Measurements from ENCODE around the gene GRIK5.

The GRIK5 gene

DNA sequence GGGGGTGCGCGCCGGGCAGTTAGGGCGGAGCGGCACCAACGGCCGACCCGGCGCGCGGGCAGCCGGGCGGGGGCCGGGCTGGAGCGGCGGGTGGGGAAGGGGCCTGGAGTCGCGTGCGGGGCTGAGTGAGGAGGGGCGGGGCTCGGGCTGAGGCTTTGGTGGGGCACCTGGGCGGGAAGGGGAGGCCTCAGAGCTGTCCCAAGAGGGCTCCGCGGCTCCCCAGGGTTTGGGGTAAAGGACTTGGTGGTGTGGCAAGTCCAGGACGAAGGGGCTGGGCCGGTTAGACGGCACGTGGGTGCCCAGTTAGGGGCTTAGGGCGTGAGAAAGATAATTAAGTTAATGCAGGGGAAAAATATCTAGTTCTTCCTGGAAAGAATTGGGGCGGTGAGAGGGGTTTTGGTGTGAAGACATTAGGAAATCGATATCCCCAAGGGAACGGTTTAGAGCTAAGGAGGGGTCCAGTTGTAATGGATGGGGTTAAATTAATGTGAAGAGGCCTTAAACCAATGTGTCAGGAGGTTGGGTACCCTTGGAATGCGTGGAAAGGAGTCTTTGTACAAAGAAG, 6.5 kb upstream of the GRIK5 start:
- H3K4me3 Mint-ChIP-seq = peak overlapping the region; percentile 98
- peaks cover 31% of the 10 kb centered on the region for H3K4me1 Mint-ChIP-seq (ENCODE audit: low read depth)
- H3K36me3 Mint-ChIP-seq (ENCODE audit: low read depth) = peaks cover 58% of the 10 kb centered on the region
- H3K27ac Mint-ChIP-seq = peak overlapping the region; percentile 99
- H3K27me3 Mint-ChIP-seq = no peaks in the 10 kb centered on the region
- intact Hi-C loops (cut with micrococcal nuclease) = no loop called here
- H3K9me3 Mint-ChIP-seq = no peaks in the 10 kb centered on the region

DNA sequence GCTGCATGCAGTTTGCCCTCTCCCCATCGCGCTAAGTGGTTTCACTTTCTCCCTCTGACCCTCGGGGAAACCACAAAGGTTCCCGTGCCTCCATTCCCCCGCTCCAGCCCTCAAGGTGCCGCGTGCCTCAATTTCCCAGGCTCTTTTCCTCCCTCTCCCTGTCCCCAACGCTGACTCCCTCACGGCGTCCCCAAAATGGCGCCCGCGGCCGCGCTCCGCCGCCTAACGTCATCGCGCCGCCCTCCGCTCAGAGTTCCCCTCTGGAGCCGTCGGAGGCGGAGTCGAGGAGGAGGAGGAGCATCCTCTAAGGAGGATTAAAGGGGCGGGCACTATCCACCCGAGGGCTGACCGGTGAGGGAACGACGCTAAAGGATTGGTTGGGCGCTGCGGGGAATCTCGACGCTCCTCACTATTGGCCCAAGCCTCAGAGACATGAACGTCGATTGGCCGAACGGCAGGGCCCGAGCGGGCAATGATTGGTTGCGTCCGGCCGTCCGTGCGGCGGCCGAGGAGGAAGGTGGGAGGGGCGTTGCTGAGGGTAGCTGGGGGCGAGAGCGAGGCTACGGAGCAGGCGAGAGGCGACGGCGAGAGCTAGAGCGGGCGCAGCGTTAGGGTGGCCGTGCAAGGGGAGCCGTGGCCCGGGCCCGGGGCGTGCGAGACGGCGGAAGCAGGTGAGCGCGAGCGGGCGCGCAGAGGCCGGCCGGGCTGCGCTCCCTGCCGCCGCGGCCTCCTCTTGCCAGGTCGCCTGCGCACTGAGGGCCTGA, 5.8 kb upstream of the GRIK5 start, which contains the start of gene ZNF574:
Gene ZNF574 (plus strand): TSS at position 551 of the 764 bp plus-strand sequence. CDS start 2,441 bp downstream, outside the sequence.
- Mint-ChIP-seq H3K4me1 (ENCODE audit: low read depth) (peaks cover 32% of the 10 kb centered on the region), H3K9me3 (no peaks in the 10 kb centered on the region), H3K27ac (peak within 1 kb of the TSS; percentile 99), H3K4me3 (peak within 1 kb of the TSS; percentile 98), H3K27me3 (peaks cover 5% of the 10 kb centered on the region), H3K36me3 (ENCODE audit: low read depth) (peaks cover 52% of the 10 kb centered on the region)
- intact Hi-C loops (cut with micrococcal nuclease) = loop anchor here (1.0 kb wide), 1 partner anchor 167 kb away; the partner anchor contains the start of gene GSK3A

DNA sequence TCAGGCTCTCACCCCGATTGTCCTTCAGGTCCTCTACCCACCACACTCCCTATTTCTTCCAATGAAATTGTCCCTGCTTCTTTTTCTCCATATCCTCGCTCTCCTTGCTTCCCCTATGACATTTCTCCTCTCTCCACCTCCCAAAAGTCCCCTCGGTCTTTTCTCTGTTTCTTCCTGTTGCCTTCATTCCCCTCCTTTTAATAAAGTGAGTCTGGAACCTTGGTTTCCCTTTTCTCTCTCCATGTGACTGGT, 5.3 kb upstream of the GRIK5 start:
- H3K27me3 Mint-ChIP-seq = peaks cover 10% of the 10 kb centered on the region
- H3K9me3 Mint-ChIP-seq = no peaks in the 10 kb centered on the region
- H3K27ac Mint-ChIP-seq = peak overlapping the region; percentile 99
- H3K4me1 Mint-ChIP-seq (ENCODE audit: low read depth) = peaks cover 37% of the 10 kb centered on the region
- H3K36me3 Mint-ChIP-seq (ENCODE audit: low read depth) = peaks cover 46% of the 10 kb centered on the region
- intact Hi-C loops (cut with micrococcal nuclease) = loop anchor here (1.0 kb wide), 1 partner anchor 167 kb away; the partner anchor contains the start of gene GSK3A
- H3K4me3 Mint-ChIP-seq = peak overlapping the region; percentile 98

DNA sequence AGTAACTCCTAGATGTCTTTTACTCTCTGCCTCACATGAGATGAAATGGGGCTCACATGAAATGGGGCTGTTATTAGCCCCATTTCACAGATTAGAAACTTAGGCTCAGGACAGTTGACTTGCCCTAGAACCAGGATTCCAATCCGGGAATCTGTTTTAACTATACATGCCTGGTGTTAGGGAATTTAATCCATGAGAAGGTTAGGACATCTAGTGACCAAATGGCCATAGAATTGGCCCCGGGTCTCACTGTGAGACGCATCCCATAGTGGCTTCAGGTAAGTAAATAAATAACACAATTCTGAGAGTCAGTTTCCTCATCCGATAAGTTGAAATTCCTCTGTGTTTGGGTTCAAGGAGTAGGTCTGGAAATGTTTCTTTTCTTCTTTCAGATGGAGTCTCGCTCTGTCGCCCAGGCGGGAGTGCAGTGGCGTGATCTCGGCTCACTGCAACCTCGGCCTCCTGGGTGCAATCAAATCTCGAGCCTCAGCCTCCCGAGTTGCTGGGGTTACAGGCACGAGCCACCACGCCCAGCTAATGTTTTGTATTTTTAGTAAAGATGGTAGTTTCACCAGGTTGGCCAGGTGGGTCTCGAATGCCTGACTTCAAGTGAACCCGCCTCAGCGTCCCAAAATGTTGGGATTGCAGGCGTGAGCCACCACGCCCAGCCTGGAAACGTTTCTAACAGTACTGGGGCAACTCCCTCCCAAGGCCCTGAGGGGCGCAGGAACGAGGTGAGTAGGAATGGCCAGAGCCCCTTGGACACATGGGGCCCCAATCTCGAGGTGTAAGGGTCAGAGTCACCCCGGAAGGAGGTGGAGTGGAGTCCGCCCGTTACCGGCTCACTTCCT, 4.7 kb upstream of the GRIK5 start:
- intact Hi-C loops (cut with micrococcal nuclease) = loop anchor here (1.0 kb wide), 1 partner anchor 168 kb away; the partner anchor contains the start of gene GSK3A
- Mint-ChIP-seq H3K27ac (peak overlapping the region; percentile 99), H3K36me3 (ENCODE audit: low read depth) (peaks cover 41% of the 10 kb centered on the region), H3K9me3 (no peaks in the 10 kb centered on the region), H3K4me3 (peak overlapping the region; percentile 98), H3K4me1 (ENCODE audit: low read depth) (peaks cover 40% of the 10 kb centered on the region), H3K27me3 (peaks cover 13% of the 10 kb centered on the region)

DNA sequence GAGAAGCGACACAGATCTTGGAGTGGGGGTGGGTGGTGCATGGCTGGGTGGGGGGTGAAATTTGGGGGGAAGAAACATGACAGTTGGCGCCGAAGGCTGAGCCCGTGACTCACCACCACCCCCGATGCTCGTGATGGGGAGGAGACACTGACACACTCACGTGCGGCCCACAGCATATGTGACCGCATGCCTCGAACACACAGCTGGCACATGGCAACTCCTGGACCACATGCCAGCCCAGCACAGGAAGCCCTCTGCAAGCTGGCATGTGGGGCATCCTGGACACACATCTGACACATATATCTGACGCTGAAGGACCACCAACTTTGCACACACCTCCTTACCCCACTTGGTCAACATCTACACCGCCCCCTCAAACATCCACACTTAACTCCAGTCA, 1.2 kb upstream of the GRIK5 start:
- H3K36me3 Mint-ChIP-seq (ENCODE audit: low read depth) = peaks cover 12% of the 10 kb centered on the region
- peaks cover 17% of the 10 kb centered on the region for H3K4me1 Mint-ChIP-seq (ENCODE audit: low read depth)
- H3K27ac Mint-ChIP-seq = no peak overlapping the region
- no peak overlapping the region for H3K4me3 Mint-ChIP-seq
- peaks cover 15% of the 10 kb centered on the region for H3K27me3 Mint-ChIP-seq
- intact Hi-C loops (cut with micrococcal nuclease) = no loop called here
- H3K9me3 Mint-ChIP-seq = no peaks in the 10 kb centered on the region

DNA sequence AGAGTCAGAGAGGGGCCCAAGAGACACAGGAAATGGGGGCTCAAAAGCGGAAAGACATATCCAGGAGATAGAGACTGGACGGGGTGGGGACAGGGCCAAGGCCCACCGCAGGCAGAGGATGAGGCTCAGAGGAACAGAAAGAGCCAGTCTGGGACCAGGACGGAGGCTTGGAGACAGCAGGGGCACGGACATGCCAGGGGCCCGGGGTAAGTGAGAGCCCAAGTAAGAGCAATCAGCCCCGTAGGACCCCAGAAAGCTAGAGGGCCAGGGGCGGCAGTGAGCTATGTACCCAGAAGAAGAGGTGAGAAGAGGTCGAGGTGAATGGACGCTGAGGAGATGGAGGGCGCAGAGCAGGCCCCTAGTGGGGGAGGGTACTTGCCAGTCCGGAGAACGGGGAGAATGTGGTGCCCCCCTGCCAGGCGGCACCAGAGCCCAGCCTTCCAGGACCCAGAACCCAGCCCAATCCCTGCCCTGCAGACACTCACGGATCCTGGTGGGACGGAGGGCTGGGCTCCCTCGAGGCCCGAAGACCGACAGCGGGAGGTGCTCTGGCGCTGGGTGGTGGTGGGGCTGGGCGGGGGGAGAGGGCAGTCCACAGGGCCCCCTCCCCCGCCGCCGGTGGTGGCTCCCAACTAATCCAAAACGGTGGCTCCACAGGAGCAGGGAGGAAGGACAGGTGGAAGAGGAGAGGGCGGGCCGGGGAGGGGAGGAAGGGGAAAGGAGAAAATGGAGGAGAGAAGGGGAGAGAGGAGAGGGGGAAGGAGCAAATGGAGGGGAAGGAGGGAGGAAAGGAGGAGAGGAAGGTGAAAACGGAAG, 1.0 kb downstream of the GRIK5 start:
- peaks cover 9% of the 10 kb centered on the region for H3K4me1 Mint-ChIP-seq (ENCODE audit: low read depth)
- no peaks in the 10 kb centered on the region for H3K9me3 Mint-ChIP-seq
- H3K4me3 Mint-ChIP-seq = no peak overlapping the region
- intact Hi-C loops (cut with micrococcal nuclease) = no loop called here
- peaks cover 15% of the 10 kb centered on the region for H3K27me3 Mint-ChIP-seq
- H3K27ac Mint-ChIP-seq = no peak overlapping the region
- H3K36me3 Mint-ChIP-seq (ENCODE audit: low read depth) = no peaks in the 10 kb centered on the region

DNA sequence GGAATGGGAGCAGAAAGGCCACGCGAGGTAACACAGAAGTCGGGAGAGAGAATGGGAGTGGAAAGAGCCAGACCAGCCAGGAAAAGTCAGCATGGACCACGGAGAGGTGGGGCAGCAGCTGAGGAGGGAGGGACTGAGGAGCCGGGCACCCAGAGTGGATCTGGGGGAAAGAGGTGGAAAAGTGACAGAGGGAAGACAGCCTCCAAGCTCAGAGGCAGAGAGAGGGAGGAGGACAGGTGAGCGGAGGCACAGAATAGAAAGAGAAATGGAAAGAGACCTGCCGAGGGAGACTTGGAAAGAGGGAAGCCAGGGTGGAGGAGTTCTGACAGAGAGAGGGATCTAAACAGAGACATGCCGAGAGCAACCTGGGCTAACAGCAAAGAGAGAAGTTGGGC, 1.6 kb downstream of the GRIK5 start:
- Mint-ChIP-seq H3K36me3 (ENCODE audit: low read depth) (no peaks in the 10 kb centered on the region), H3K27me3 (peaks cover 15% of the 10 kb centered on the region), H3K4me3 (no peak overlapping the region), H3K4me1 (ENCODE audit: low read depth) (peaks cover 10% of the 10 kb centered on the region), H3K9me3 (no peaks in the 10 kb centered on the region), H3K27ac (no peak overlapping the region)
- intact Hi-C loops (cut with micrococcal nuclease) = no loop called here

DNA sequence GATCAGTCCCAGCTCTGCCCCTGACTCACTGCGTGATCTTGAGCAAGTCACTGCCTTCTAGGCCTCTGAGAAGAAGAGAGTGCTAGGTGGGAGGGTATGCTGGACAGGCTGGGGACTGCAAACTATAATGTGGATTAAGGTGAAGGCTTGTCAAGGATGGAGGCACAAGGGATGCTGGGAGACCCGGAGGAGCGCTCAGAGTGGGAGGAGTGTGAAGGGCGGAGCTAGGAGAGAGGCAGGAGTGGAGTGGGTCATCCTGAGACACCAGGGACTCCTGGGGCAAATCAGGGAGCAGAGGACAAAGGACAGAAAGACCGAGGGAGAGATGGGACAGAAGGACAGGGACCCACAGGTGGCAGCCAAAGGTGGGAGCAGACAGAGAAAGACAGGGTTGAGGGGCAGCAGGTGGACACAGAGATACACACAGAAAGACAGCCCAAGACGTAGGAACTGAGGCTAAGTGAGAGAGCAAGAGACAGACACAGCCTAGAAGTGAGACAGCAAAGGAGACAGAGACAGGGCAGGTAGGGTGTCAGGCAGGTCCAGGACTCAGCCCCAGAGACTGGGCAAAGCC, 2.6 kb downstream of the GRIK5 start:
- no peaks in the 10 kb centered on the region for H3K9me3 Mint-ChIP-seq
- H3K27me3 Mint-ChIP-seq = peaks cover 15% of the 10 kb centered on the region
- no peak overlapping the region for H3K27ac Mint-ChIP-seq
- intact Hi-C loops (cut with micrococcal nuclease) = no loop called here
- no peaks in the 10 kb centered on the region for H3K36me3 Mint-ChIP-seq (ENCODE audit: low read depth)
- H3K4me1 Mint-ChIP-seq (ENCODE audit: low read depth) = peaks cover 15% of the 10 kb centered on the region
- no peak overlapping the region for H3K4me3 Mint-ChIP-seq

DNA sequence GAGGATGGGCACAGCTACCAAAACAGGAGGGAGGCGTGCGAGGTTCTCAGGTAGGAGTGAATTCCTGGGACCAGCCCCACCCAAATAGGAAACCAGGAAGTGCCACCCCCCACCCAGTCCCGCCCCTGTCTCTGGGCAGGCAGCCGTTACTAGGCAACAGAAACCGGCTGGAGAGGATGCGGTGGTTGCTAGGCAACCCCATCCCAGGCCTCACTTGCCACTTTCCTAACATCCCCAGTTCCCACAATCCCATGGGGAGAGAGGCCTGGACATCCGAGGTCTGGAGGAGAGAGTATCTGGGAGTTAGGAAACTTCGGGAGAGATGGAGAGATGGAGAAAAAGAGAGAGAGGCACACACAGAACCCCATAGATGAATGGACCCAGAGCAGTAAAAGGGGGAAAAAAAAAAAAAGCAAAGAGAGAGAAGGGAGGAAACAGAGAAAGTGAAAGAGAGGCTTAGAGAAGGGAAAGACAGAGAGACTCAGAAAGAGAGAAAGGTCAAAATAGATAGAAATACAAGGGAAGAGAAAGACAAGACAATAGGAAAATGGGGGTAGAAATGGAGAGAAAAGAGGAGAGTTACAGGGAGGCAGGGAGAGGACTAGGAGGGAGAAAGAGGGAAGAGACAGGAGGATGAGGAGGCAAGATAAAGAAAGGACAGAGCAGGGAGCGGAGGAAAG, 3.8 kb downstream of the GRIK5 start:
- peaks cover 15% of the 10 kb centered on the region for H3K4me1 Mint-ChIP-seq (ENCODE audit: low read depth)
- H3K9me3 Mint-ChIP-seq = no peaks in the 10 kb centered on the region
- H3K36me3 Mint-ChIP-seq (ENCODE audit: low read depth) = no peaks in the 10 kb centered on the region
- H3K27me3 Mint-ChIP-seq = peaks cover 14% of the 10 kb centered on the region
- intact Hi-C loops (cut with micrococcal nuclease) = no loop called here
- H3K4me3 Mint-ChIP-seq = no peak overlapping the region
- no peak overlapping the region for H3K27ac Mint-ChIP-seq

DNA sequence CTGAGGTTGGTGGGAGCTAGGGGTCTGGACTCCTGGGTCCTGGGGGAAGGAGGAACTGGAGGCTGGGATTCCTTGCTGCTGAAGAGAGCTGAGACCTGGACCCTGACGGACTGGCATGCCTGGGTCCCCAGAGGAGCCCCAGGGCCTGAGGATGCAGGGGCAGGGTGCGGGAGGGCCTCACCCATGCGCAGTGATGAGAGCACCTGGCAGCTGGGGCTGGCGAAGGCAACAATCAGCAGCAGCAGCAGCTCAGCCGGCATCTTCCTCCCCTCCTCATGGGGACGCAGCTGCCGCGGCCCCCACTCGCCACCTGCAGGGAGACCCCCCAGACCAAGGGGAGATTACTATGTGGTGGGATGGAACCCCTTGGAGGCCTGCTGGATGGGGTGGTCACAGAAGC, 4.5 kb downstream of the GRIK5 start:
- no peak overlapping the region for H3K4me3 Mint-ChIP-seq
- no peaks in the 10 kb centered on the region for H3K9me3 Mint-ChIP-seq
- peaks cover 7% of the 10 kb centered on the region for H3K27me3 Mint-ChIP-seq
- H3K27ac Mint-ChIP-seq = no peak overlapping the region
- no peaks in the 10 kb centered on the region for H3K36me3 Mint-ChIP-seq (ENCODE audit: low read depth)
- intact Hi-C loops (cut with micrococcal nuclease) = no loop called here
- peaks cover 11% of the 10 kb centered on the region for H3K4me1 Mint-ChIP-seq (ENCODE audit: low read depth)

DNA sequence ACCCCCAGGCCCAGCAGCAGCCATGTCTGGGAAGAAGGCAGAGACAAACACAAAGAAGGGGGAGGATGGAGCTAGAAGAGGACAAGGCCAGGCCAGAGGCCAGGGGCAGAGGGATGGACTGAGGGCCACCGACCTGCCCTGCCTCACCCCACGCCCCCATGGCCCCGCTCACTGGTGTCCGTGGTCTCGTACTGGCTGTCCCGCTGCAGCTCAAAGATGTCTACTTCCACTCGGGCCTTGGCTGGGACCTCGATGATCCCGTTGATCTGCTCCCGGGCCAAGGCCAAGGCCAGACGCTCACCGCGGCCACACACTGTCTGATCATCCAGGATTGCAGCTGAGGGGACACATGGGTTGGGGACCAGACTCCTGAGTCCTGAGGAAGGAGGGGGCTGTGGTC, 5.0 kb downstream of the GRIK5 start:
- Mint-ChIP-seq H3K4me1 (ENCODE audit: low read depth) (peaks cover 6% of the 10 kb centered on the region), H3K9me3 (no peaks in the 10 kb centered on the region), H3K4me3 (no peak overlapping the region), H3K27ac (no peak overlapping the region), H3K27me3 (peaks cover 3% of the 10 kb centered on the region), H3K36me3 (ENCODE audit: low read depth) (no peaks in the 10 kb centered on the region)
- intact Hi-C loops (cut with micrococcal nuclease) = no loop called here

DNA sequence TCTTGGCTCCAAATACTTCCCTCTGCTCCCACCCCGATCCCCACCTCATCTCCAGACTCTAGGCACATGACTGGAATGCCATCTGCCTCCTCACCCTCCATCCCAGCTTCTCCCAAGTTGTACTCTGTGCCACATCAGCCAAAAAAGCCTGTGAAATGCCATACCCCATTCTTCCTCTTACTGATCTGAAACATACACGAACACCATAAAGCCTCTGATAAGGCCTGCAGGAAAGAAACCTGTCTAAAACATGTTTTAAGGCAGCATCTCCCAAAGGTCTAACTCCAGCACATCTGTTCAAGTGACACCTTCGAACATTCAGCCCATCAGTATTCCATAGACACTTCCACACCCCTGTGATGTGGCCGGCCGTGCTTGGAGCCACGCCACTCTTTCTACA, 5.6 kb downstream of the GRIK5 start:
- Mint-ChIP-seq H3K27ac (no peak overlapping the region), H3K27me3 (no peaks in the 10 kb centered on the region), H3K9me3 (no peaks in the 10 kb centered on the region), H3K36me3 (ENCODE audit: low read depth) (no peaks in the 10 kb centered on the region), H3K4me1 (ENCODE audit: low read depth) (peaks cover 6% of the 10 kb centered on the region), H3K4me3 (no peak overlapping the region)
- intact Hi-C loops (cut with micrococcal nuclease) = no loop called here

DNA sequence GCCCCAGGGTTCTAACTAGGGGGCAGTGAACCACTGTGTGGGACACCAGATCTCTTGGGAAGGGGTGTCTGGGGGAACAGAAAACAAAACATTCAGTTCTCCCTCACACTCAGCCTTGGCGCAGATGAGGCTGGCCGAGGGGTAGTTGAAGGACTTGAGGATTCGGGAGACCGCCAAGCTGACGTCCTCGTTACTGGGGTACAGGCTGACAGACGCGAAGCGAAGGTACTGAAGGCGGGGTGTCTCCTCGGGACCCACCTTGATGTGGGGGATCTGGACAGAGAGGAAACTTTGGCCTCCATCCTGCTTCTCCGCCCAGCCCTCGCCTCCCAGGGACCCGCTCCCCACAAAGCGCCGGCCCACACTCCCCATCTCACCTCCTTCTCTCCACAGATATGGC, 7.6 kb downstream of the GRIK5 start:
- intact Hi-C loops (cut with micrococcal nuclease) = no loop called here
- Mint-ChIP-seq H3K4me1 (ENCODE audit: low read depth) (peaks cover 6% of the 10 kb centered on the region), H3K27ac (no peak overlapping the region), H3K36me3 (ENCODE audit: low read depth) (no peaks in the 10 kb centered on the region), H3K27me3 (no peaks in the 10 kb centered on the region), H3K9me3 (no peaks in the 10 kb centered on the region), H3K4me3 (no peak overlapping the region)

All from dendritic cell treated with granulocyte-macrophage colony-stimulating factor and Interleukin-4, amounts not matched to agents 40 ng/mL and 50 ng/mL, for 4 days (primary cell).